WERI-Rb-1 (cell line): ENCODE results near the gene PDE7B.

Source experiments
- DNase-seq: peaks from one replicate; pipeline ENCODE4 v3.0.0-alpha.2; 2020
- H3K27ac ChIP-seq: fragments of 250-450 bp; sonication (Bioruptor Pico); 2 replicates; pipeline ENCODE4 v1.5.1; 2020; ENCODE audit warnings: mild to moderate bottlenecking, moderate library complexity
- H3K27me3 ChIP-seq: fragments of 250-450 bp; sonication (Bioruptor Pico); 2 replicates; pipeline ENCODE4 v1.5.1; 2021; ENCODE audit warnings: mild to moderate bottlenecking, low read depth, moderate library complexity; ENCODE audit not compliant: insufficient read depth, severe bottlenecking
- H3K36me3 ChIP-seq: fragments of 250-450 bp; sonication (Bioruptor Pico); 2 replicates; pipeline ENCODE4 v1.5.1; 2020; ENCODE audit warnings: mild to moderate bottlenecking, moderate library complexity
- H3K4me3 ChIP-seq: 2 replicates; pipeline ENCODE4 v1.5.1; 2011; ENCODE audit warnings: low read depth, mild to moderate bottlenecking, control low read depth, low read length
- H3K9me3 ChIP-seq: fragments of 250-450 bp; sonication (Bioruptor Pico); 2 replicates; pipeline ENCODE4 v1.5.1; 2021; ENCODE audit warnings: mild to moderate bottlenecking, moderate library complexity; ENCODE audit not compliant: severe bottlenecking
- TF ChIP-seq, protein P1 (sequence below): IDR thresholded peaks from 2 replicates; pipeline ENCODE4 v1.5.1; 2011; ENCODE audit warnings: low read depth, mild to moderate bottlenecking, control low read depth, inconsistent platforms, low read length

Gene PDE7B

DNA sequence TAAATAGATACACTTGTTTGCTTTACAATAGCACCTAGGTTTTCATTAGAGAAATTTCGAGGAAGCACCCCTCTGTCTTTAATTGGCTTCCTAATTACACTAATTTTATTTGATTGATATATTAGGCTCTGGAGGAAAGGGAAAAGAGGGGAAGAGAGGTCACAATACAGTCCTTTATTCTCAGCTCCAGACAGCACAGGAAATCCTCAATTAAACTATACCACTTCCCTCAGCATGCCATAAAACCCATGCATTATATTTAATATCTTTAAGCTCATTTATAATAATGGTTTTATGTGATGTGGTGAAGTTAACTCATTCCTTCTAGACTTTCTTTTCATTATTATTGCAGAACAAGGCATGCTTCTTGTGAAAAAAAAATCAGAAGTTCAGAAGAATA lies 17.7 kb upstream of the PDE7B start:
- Histone ChIP-seq H3K27me3 (no peaks in the 10 kb centered on the region), H3K9me3 (no peaks in the 10 kb centered on the region), H3K36me3 (no peaks in the 10 kb centered on the region), H3K4me3 (no peak overlapping the region), H3K27ac (no peak overlapping the region)
- TF ChIP-seq, protein P1, sequence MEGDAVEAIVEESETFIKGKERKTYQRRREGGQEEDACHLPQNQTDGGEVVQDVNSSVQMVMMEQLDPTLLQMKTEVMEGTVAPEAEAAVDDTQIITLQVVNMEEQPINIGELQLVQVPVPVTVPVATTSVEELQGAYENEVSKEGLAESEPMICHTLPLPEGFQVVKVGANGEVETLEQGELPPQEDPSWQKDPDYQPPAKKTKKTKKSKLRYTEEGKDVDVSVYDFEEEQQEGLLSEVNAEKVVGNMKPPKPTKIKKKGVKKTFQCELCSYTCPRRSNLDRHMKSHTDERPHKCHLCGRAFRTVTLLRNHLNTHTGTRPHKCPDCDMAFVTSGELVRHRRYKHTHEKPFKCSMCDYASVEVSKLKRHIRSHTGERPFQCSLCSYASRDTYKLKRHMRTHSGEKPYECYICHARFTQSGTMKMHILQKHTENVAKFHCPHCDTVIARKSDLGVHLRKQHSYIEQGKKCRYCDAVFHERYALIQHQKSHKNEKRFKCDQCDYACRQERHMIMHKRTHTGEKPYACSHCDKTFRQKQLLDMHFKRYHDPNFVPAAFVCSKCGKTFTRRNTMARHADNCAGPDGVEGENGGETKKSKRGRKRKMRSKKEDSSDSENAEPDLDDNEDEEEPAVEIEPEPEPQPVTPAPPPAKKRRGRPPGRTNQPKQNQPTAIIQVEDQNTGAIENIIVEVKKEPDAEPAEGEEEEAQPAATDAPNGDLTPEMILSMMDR: no peak
- no peak for DNase-seq

DNA sequence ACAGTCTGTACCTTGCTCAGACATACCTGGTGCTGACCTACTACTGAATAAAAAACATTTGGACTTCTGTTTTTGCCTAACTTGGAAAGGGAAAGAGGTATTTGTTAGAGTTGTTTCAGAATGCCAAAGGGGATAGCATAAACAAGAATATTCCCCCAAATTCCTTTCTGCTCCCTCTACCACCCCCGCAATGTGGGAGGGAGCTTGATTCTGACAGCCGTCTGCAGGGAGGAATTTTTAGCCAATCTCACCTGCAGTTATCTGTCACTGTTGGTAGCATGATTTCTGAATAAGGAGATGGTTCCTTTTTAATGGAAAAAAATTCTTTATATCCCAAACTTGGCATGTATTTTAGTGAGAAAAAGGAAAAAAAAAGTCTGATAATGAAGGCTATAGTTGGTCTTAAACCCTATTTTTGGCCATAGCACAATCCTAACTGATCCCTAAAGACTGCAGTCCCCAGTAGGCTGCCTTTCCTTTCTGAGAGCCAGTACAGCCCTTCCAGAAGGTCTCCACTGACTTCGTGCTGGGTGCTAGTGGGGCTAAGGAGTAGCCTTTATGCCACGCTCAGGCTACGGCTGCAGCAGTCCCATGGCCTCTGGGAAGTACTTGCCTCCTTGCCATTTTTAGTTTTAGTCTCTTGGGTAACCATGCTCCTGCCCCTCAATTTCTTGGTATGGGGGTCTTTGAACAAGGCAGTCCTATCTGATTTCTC lies 13.6 kb upstream of the PDE7B start:
- Histone ChIP-seq H3K36me3 (no peaks in the 10 kb centered on the region), H3K4me3 (no peak overlapping the region), H3K27ac (no peak overlapping the region), H3K9me3 (no peaks in the 10 kb centered on the region), H3K27me3 (no peaks in the 10 kb centered on the region)
- no peak for DNase-seq
- TF ChIP-seq, protein P1: no peak

DNA sequence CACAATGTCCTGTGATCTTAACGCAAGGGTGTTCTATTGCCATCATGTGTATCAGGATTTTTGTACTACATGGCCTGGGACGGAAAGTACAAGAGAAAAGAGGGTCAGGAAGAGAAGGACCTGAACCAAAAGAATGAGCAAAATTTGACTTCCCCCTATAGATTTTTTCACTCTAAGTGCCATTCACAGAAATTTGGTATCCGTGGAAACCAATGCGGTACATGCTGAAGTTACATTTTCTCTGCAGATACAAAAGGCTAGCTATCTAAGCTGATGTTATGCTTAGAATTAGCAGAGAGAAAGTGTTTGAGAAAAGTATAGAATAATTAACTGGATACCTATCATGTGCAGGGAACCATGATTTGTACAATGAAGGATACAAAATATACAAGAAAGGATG lies 12.4 kb upstream of the PDE7B start:
- H3K27me3 ChIP-seq: no peaks in the 10 kb centered on the region
- no peak for DNase-seq
- H3K27ac ChIP-seq: no peak overlapping the region
- no peak overlapping the region for H3K4me3 ChIP-seq
- TF ChIP-seq, protein P1: no peak
- no peaks in the 10 kb centered on the region for H3K9me3 ChIP-seq
- H3K36me3 ChIP-seq: no peaks in the 10 kb centered on the region

DNA sequence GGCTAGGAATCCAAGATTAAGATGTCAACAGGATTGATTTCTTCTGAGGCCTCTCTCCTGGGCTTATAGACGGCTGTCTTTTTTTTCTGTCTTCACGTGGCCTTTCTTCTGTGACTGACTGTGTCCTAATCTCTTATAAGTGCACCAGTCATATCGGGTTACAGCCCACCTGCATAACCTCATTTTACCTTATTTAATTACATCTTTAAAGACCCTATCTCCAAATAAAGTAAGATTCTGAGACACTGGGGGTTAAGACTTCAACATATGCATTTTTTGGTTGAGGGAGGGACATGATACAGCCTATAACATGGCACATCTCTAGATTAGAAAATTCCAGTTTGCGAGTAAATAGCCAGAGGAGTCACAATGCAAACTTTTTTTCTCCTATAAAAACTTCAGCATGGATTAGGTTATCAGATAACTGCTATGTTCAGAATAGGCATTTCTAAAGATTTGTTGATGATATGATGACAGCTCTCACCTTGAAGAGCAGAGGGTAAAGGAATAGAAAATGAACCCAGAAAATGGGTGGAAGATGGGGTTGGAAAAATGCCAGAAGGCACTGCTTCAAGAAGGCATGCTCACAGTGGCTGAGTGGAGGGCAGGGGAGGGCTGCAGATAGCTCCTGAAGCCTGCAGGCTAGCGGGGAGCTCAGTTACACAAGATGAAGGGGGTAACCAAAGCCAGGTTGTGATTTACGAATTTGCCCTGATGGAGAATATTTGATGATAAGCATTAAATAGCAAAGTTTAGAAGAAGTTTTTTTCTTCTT lies 8.7 kb upstream of the PDE7B start:
- H3K9me3 ChIP-seq: no peaks in the 10 kb centered on the region
- no peak overlapping the region for H3K27ac ChIP-seq
- H3K27me3 ChIP-seq: no peaks in the 10 kb centered on the region
- H3K36me3 ChIP-seq: no peaks in the 10 kb centered on the region
- H3K4me3 ChIP-seq: no peak overlapping the region
- TF ChIP-seq, protein P1: no peak
- peak; percentile 25 for DNase-seq

DNA sequence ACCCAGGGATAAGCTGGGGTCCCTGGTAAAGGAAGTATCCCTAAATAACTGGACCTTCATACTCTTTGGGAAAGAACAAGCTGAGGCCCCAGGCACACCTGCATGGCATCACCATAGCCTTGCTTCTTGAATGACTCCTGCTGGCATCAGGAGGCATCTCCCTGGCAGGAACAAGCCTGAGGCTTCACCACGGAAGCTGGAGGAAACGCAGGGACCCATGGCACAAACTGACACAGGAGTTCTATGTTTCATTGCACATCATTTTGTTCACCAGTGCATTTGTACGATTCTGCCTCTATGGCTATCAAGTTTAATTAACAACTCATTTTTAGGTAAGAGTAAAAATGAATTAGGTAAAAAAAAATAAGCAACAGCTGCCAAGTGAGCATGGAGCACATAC lies 619 bp upstream of the PDE7B start:
- TF ChIP-seq, protein P1: no peak
- Histone ChIP-seq H3K9me3 (no peaks in the 10 kb centered on the region), H3K27ac (no peak overlapping the region), H3K36me3 (no peaks in the 10 kb centered on the region), H3K27me3 (no peaks in the 10 kb centered on the region), H3K4me3 (no peak overlapping the region)
- DNase-seq: no peak
